ENCODE measurements around the gene FGF5.
"Not testable (repeated sequence)": the region's sequence is repeated elsewhere in the genome, so short reads cannot be mapped to it uniquely, and the experiment has no call there.

FGF5 gene

DNA sequence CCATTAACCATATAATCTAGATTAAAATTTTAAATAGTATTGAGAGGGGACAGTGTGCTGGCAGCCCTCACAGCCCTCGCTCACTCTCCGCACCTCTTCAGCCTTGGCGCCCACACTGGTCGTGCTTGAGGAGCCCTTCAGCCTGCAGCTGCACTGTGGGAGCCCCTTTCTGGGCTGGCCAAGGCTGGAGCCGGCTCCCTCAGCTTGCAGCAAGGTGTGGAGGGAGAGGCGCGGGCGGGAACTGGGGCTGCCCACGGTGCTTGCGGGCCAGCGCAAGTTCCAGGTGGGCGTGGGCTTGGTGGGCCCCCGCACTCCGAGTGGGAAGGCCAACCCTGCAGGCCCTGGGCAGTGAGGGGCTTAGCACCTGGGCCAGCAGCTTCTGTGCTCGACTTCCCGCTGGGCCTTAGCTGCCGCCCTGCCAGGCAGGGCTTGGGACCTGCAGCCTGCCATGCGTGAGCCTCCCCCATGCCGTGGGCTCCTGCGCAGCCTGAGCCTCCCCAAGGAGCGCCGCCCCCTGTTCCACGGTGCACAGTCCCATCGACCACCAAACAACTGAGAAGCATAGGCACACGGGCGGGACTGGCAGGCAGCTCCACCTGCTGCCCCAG lies 36.3 kb downstream of the FGF5 start:
- DNase-seq: no peak

- DNase-seq: no peak
These were observed 39.0 kb downstream of the FGF5 start for GRCh38 chr4:80305466-80305865.

- no peak for DNase-seq
These were observed 39.8 kb downstream of the FGF5 start for GRCh38 chr4:80306260-80306659.

GRCh38 chr4:80307183-80307735 lies 40.8 kb downstream of the FGF5 start:
- no peak for DNase-seq

- DNase-seq: no peak
These were observed 41.5 kb downstream of the FGF5 start for GRCh38 chr4:80307774-80308465.

DNA sequence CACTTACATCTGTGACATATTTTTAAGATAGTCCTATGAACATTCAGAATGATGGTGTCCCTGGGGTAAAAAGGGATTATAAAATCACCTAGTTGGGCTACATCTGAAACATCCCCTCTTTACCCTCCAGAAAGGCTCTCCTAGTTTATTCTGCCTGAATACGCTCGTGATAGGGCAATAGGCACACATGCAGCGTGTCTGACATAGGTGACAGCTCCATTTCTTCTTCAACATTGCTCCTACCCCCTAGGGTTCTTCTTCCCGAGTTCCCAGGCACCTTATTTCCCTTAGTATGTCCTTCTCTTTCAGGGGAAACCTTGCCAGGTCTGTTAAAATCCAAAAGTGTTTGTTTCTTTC lies 42.0 kb downstream of the FGF5 start:
- no peak for DNase-seq

- no peak for DNase-seq
These were observed 43.0 kb downstream of the FGF5 start for GRCh38 chr4:80309294-80310004.

DNA sequence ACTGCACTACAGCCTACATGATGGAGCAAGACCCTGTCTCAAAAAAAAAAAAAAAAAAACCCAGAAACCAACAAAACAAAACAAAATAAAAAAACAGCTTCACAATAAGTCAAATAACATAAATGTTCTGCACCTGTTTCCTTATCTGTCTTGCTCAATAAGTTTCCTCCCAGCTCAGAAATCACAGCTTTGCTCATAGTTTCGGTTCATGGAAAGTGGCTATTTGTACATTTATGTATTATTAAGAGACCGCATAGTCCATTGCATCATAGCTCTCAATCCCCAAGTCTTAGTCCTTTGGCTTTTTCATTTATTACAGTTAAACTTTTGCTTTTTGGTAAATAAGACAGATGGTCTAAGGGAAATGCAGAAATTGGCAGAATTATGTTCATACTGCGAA lies 44.7 kb downstream of the FGF5 start:
- DNase-seq: no peak

GRCh38 chr4:80312124-80312523 lies 45.7 kb downstream of the FGF5 start:
- DNase-seq: no peak

DNA sequence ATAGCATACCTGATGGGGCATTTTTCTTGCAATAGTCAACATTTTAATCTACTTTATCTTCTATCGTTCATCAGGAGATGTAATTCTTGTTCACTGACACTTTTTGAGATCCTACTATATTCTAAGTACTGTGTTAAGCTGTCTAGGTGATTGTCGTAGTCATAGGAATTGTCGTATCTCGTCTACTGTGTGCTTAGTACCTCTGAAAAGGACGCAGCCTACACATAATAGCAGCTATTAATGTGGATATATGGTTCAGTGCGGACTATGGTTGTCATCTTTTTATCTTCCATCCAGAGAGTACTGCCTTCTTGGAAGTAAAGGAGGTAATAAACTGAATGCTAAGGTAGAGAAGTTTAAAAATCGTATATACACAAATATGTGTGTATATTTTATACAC lies 47.2 kb downstream of the FGF5 start:
- DNase-seq: no peak

DNA sequence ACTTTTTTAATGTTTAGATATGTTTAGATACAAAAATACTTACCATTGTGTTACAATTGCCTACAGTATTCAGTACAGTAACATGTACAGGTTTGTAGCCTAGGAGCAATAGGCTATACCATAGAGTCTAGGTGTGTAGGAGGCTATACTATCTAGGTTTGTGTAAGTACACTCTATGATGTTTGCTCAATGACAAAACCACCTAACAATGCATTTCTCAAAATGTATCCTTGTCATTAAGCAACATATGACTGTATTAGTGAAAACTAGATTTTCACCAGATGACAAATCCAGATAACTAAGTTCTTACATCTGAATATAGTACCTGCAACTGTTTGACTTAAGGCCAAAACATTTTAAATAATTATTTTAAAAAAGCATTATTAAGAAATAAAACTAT lies 49.4 kb downstream of the FGF5 start:
- DNase-seq: not testable (repeated sequence)

DNA sequence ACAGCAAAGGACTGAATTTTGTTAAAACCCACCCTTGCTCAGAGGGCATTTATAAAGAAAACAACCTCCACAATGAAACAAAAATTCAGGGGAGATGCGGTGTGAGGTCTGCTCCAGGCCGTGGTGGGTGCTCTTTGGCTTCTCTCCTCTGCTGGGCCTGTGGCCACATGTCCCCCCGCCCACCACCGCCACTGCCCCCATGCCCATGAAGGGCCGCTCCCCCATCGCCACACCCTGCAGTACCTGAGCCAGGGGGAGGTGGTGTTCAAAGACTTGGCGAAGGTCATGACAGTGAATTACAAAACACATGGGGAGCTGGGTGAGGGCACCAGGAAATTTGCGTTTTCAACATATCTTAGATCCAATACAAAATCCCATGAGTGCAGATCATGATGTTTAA lies 54.9 kb downstream of the FGF5 start:
- DNase-seq: no peak

DNA sequence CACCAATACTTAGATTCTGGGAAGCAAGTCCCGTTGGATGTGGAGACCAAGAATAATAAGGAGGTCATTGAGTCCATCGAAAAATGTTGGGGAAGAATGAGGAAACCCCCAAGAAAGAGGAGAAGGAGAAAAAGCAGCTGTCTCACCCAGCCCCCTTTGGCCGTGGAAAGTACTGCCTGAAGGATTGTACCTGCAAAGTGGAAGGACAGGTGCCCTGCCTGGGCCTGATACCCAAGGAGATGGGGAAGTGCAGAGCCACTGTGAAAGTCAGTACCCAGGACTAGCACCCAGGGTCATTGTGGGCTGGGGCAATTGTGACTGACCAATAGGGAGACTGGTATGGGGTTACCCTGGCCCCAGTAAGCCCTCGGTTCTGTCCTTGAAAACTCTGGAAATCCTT lies 55.3 kb downstream of the FGF5 start:
- no peak for DNase-seq

DNA sequence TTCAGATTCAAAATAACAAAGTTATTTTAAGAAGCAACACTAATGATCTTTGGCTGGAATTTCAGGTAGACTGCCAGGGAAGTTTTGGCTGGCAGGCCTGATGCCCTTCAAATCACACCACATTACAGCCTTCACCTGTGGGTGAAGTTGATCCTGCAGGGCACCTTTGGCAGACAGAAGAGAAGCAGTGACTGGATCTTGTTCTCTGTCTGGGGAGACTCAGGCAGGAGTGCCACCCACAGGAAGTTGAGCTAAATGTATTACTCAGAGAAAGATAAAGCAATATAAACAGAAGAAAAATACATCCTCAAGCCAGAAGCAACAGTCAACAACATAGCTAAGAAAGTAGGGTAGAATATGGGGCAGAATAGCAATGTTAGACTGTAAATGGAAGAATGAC lies 56.3 kb downstream of the FGF5 start:
- DNase-seq: no peak

DNA sequence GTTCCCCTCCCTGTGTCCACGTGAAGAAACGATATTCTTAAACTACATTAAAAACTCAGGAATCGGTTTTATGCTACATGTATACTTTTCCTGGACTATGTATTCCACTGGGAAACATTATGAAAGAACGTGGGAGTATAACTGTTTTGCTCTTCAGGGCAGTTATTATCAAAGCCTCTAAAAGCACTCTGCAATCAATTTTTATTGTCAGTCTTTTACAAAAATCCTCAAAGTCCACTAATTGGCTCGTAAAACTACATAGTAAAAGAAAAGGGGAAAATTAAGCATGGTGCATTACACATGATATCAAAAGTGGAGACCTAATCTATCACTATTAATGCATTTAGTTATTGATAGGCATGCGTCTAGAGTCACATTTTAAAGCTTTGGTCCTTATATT lies 57.7 kb downstream of the FGF5 start:
- DNase-seq: no peak

GRCh38 chr4:80331693-80332092 lies 65.2 kb downstream of the FGF5 start:
- no peak for DNase-seq

DNA sequence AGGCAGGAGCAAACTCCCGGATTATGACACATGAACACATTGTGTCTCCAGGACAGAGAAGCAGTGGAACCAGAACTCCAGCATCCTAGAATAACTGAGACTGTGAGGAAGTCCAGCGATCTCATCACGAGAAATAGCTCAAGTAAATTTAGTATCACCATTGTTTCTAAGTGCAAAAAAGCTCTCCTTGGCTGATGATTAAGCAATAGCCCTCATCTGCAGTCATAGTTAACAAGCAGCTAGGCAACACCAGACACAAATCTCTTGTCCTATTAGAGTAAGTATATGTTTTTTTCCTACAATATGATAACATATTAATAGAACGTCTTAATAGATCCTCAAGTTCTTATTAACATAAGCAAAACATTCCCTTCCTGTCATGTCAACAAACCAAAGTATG lies 66.7 kb downstream of the FGF5 start:
- DNase-seq: no peak

- no peak for DNase-seq
These were observed 68.1 kb downstream of the FGF5 start for GRCh38 chr4:80334568-80334967.

GRCh38 chr4:80335226-80335553 lies 68.7 kb downstream of the FGF5 start:
- no peak for DNase-seq

DNA sequence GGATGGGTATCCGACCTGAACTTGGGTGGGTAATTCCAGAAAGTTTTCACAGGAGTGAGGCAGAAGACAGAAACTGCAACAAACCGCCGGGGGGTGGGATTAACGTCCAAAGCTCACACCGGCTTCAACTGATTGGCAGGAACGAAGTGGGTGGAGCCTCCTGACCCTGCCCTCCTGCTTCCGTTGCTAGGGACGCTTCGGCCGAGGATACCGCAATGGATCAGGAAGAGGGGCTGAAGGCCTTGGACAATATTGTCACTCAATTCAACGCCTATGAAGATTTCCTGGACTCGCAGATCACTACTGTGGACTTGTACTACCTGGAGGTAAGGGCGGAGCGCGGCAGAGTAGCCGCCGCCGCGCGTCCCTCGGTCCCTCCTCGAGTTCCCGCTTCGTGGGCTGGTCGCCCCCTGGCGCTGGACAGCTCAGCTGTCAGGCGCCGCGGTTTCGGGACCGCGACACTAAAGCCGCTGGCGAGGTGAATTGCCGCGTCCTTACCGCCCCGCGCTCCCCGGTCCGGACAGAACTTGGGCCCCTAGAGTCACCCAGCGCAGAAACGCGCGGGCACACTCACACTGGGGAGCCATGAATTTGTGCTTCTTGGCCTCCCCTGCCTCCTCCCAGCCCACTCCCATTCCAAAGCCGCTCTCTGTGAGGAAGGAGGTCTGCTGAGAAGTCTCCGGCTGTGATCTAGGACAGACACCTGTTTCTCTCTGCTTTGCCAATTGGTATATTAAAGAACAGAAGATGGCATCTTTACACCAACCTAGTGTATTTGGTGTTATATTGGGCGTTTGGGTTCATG lies 69.3 kb downstream of the FGF5 start, which contains the start of gene CFAP299:
Gene CFAP299 (plus strand): TSS at position 177 of the 805 bp plus-strand sequence.
- DNase-seq: peak; percentile 64

DNA sequence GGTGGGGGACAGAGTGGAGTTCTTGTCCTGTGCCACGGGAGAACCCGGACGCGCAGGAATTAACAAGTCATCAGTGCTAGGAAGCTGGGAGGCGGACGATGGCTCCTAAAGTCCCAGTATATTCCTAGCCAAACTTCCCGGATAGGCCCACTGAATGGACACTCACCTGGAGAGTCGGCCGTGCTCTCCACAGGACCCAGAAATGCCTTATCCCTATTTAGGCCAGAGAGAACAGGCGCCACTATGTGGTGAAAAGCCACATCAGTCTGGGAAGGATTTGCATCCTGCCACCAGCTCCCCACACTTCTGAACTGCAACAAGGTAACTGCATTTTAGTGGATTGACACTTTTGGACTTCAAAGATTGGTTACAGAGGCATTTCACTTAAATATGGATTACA lies 70.1 kb downstream of the FGF5 start:
- DNase-seq: no peak

DNA sequence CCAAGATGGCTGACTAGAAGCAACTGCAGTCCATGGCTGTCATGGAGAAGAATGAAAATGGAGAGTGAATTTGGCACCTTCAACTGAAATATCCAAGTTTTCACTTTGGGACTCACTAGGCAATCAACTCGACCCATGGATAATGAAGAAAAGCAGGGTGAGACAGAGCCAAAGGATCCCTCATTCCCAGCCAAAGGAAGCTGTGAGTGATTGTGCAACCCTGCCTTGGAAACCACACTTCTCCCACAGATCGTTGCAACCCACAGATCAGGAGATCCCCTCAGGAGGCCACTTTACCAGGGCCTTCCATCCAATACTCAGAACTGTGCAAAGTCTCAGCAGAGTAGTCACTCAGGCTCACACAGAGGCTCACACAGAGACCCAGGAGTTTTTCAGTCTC lies 73.6 kb downstream of the FGF5 start:
- no peak for DNase-seq

All from activated naive CD4-positive, alpha-beta T cell treated with anti-CD3 and anti-CD28 coated beads, Interleukin-2, amount 50 U/mL, for 16 hours (primary cell).